GM20431 (cell line): ENCODE data around the gene TXNRD1.
"Not testable (repeated sequence)": the region's sequence is repeated elsewhere in the genome, so short reads cannot be mapped to it uniquely, and the experiment has no call there.

Experiments
- in situ Hi-C: fragments of 300-500 bp; cut with MseI, MboI; formaldehyde crosslinking; loops from one replicate; pipeline ENCODE4 v1.15.0; 2020; ENCODE audit warnings: low sequenced_read_pairs; ENCODE audit not compliant: unreplicated experiment

TXNRD1 gene

GRCh38 chr12:104315326-104316224 is 100.0 kb downstream of the TXNRD1 start:
- in situ Hi-C loops: no loop called here

- in situ Hi-C loops: no loop called here
Measured at GRCh38 chr12:104316936-104317335, 101.4 kb downstream of the TXNRD1 start.

DNA sequence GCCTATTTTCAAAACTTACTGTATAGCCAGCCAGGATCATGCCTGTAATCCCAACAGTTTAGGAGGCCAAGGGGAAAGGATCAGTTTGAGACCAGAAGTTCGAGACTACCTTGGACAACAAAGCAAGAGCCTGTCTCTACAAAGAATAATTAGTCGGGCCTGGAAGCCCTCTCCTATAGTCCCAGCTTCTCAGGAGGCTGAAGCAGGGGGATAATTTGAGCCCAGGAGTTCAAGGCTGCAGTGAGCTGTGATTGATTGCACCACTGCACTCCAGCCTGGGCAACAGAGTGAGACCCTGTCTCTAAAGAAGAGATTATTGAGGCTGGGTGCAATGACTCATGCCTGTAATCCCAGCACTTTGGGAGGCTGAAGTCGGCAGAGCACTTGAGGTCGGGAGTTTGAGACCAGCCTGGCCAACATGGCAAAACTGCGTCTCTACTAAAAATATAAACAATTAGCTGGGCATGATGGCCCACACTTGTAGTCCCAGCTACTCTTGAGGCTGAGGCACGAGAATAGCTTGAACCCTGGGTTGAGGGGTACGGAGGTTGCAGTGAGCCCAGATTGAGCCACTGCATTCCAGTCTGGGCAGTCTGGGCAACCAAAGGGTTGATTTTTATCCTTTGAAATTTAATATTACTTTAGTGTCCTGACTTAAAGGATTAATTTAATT is 102.1 kb downstream of the TXNRD1 start:
- in situ Hi-C loops: no loop called here

DNA sequence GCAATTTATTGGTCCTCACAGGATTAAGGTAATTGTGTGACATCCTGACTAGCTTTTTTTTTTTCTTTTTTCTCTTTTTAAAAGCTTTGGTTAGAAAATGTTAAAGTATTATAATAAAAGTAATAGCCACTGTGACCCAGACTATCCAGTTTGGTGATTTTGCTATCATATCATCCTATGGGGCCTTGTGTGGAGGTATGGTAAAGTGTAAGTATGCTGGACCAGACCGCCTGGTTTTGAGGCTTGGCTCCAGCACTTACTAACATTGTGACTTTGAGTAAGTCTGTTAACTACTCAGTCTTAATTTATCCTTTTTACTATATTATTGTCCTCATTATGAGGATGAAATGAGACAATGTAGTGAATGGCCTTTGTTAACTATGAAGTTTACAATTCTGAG is 103.4 kb downstream of the TXNRD1 start:
- in situ Hi-C loops: no loop called here

DNA sequence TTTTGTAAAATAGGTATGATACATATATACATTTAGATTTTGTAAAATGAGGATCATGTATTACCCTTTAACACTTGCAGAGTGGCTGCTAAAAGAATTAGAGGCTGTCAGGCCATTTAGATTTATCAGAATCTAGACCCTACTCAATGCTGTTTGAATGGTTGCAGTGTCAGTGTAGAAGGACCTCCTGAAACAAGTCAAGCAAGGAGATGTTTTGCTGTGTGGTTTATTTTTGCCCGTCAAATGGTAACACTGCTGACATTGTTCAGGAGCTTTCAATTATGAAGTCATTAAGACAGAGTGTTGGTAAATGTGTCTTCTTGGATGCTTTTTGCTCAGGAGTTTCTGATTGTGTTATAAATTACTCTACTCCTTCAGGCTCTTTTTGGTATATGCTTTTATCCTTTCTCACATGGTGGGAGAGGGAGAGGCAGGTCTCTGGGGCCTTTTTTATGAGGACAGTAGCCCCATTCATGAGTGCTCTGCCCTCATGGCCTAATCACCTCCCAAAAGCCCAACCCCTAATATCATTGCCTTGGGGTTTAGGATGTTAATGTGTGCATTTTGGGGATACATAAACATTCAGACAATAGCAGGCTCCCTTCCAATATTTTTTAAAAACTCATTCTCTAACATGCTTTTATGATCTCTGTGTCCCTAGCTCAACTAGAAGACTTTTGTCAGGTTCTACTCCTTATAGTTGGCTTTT is 104.5 kb downstream of the TXNRD1 start:
- in situ Hi-C loops: no loop called here

GRCh38 chr12:104320627-104321024 is 105.0 kb downstream of the TXNRD1 start:
- in situ Hi-C loops: no loop called here

DNA sequence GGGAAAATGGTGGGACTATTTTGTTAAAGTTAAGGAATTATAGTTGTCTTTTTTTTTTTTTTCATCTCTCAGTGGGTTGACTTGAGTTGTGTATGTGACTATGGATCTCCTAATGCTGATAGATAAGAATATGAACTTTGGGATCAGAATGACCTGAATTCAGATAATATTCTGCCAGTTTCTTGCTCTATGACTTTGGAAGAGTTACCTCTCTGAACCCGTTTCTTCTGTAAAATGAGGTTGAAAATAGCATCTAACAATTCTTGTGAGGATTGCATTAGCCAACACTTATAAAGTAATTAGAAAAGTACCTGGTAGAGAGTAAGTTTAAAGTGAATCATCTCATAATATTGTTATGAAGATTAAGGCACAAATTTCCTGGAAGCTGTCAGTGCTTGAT is 106.4 kb downstream of the TXNRD1 start:
- in situ Hi-C loops: no loop called here

DNA sequence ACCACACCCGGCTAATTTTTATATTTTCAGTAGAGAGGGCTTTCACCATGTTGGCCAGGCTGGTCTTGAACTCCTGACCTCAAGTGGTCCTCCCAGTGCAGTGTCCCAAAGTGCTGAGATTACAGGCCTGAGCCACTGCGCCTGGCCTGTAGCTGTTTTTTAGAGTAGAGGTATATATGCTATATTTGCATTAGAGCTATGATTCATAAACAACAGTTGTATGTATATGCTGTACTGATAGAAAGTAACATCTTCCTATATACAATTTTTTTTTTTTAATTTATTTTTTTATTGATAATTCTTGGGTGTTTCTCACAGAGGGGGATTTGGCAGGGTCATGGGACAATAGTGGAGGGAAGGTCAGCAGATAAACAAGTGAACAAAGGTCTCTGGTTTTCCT is 107.0 kb downstream of the TXNRD1 start:
- in situ Hi-C loops: not testable (repeated sequence)

- in situ Hi-C loops: no loop called here
Measured at GRCh38 chr12:104323899-104324298, 108.3 kb downstream of the TXNRD1 start.

- in situ Hi-C loops: not testable (repeated sequence)
Measured at GRCh38 chr12:104328278-104328677, 112.7 kb downstream of the TXNRD1 start.

DNA sequence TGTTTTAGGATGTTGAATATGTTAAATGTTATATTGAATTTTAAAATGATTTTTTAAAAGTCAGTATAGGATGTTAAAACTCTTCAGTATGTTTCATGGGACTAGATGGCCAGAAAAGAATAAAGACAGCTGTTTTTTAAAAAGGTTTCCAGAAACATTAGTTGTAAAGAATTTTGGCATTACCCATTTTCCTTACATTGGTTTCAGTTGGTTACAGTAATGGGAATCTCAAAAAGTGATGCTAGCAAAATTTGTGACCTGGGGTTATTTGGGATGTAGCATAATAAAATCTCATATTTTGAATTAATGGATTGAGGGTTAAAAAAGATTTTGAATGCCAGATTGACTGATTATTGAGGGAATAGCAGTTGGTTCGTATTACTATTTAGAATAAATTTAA is 113.2 kb downstream of the TXNRD1 start:
- in situ Hi-C loops: no loop called here

DNA sequence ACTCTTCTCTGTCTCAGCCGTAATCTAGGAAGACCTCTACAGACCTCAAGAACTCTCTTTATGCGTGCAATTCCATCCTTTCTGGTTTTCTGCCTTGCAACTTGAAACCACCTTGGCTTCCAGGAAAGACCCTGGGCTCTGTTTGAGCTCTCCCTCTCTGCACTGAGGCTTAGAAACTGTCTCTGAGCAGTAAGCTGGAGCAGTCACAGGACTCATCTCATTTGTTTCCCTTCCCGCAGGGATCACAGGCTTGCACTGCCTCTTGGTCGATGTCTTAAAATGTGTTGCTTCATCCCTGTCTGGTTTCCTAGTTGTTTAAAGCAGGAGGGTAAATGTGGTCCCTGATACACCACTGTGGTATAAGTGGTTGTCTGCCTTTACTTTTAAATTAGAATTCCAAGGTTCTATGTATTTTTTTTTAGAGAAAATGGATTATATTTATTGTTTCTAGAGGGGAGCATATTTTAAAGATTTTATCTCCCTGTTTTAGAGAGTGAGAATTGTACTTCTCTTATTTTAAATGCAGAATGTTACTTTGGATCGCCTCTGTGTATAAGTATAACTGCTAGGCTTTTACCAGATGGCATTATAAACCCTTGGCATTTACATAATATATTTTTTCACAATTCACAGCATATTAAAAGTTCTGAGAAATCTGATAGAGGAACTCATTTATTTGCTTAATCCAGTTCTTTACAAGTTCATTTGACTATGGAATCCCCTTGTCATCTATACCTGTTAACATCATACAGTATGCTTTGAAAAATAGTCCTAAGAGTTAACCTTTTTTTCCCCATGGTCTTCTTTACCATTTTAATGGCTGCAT is 114.3 kb downstream of the TXNRD1 start:
- in situ Hi-C loops: no loop called here

DNA sequence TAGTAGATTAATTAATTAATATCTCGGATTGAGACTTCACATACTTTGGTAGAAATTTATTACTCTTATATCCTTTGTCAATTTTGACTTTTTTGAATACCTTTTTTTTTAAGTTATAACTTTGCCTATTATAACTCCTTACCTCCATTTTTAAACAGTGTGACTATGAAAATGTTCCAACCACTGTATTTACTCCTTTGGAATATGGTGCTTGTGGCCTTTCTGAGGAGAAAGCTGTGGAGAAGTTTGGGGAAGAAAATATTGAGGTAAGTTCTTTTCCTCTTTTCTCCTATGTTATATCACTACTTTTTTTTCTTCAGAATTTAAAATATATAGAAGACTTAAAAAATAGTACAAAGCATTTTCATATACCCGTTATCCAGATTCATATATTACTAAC is 115.8 kb downstream of the TXNRD1 start:
- in situ Hi-C loops: no loop called here

- in situ Hi-C loops: not testable (repeated sequence)
Measured at GRCh38 chr12:104332273-104332672, 116.7 kb downstream of the TXNRD1 start.

DNA sequence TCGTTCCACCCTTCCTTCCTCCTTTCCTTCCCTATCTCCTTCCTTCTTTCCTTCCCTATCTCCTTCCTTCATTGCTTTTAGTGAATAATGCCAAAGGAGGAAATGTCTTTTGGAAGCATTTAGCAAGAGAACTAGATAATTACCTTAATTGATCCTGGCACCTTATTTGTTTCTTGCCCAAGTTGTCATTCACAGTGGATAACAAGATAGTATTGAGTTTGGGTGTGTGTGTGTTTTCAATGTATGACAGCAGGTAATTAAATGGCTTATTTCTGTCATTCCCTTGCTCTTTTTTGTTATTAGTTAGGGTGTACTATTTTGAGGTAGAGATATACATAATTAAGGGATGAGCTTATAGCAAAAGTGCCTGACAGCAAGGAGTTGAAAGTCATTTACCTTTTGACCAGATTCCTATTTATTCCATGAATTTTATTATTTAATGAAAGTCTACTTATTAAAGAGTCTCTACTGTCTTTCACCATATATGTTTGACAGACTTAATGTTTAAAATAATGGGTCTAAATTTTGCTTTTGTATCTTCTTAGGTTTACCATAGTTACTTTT is 118.2 kb downstream of the TXNRD1 start:
- in situ Hi-C loops: no loop called here

DNA sequence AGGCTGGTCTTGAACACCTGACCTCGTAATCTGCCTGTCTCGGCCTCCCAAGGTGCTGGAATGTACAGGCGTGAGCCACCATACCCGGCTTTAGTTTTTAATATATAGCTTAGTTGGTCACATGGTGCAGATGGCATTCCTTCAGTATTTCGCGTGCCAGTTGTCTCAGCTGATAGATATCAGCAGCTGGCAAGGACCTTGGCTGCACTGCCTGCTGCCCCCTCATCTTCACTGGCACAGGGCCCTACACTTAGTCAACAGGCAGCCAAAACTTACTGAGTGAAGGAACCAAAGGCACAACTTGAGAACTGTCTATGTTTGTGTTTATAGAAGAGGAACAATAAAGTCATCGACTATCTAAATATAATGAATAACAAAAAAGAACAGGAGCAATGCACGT is 119.0 kb downstream of the TXNRD1 start:
- in situ Hi-C loops: no loop called here

DNA sequence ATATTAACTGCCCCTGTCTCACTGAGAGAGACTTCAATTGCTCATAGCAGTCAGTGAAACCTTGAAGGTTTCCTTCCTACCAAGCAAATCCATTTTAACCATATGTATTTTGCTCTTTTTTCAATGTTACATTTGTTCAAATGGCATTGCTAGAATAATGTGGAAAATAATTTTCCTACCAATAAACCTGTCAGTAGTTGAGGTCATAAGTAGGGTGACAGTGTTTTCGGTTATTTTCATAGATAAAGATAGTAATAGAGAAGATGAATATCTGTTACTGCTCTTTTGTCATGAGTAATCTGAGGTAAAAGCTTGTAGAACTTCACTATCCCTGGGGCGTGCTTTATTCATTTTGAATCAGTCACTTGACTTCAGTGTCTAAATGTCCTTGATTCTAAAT is 120.5 kb downstream of the TXNRD1 start:
- in situ Hi-C loops: no loop called here

DNA sequence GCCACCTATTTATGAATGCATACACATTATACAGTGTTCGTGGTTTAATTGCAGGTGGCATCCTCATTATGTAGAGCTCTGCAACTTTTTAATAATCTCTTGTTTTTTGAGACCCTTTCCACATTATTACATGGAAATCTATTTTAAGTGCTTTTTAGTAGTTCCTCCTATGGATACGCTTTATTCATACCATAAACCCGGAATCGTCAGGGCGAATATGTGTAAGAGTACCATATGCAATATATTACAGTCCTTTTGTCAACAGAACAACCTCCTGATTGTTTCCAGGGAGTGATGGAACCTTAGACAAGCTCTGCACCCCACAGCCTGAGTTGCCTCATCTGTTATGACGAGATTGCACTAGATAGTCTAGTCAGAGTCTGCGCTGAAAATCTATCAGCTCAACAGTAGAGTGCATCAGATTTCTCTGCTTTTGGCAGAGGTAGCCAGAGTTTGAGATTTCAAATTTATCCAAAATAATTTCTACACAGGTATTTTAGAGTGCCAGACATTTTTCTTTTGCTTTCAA is 121.5 kb downstream of the TXNRD1 start:
- in situ Hi-C loops: no loop called here

- in situ Hi-C loops: no loop called here
Measured at GRCh38 chr12:104339663-104340062, 124.1 kb downstream of the TXNRD1 start.

DNA sequence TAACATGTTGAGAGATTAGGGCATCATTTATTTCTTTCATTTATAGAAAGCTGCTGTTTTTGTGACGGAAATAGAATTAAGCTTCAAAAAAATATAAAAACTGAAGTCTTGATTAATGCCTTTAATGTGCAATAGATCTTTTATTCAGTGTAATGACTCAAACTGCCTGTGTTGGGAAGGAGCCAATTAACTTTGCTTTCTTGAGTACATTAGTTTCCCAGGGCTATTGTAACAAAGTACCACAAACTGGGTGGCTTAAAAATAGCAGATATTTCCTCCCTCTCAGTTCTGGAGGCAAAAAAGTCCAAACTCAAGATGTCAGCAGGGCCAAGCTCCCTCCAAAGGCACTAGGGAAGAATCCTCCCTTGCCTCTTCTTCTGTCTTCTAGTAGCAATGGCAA is 124.6 kb downstream of the TXNRD1 start:
- in situ Hi-C loops: no loop called here
